SK-N-SH treated with all-trans-retinoic acid at 6 μM for 48 hours (cell line): ENCODE measurements around the gene NOL9.

ENCODE experiments used
- ARNTL ChIP-seq: fragments of 450-650 bp; formaldehyde crosslinking; IDR thresholded peaks from 2 replicates; pipeline ENCODE4 v1.5.0; 2020; ENCODE audit warnings: low read depth, mild to moderate bottlenecking, moderate library complexity, borderline replicate concordance
- BACH2 ChIP-seq: fragments of 250-450 bp; sonication (Bioruptor Pico); IDR thresholded peaks from 2 replicates; pipeline ENCODE4 v1.9.0; 2021; ENCODE audit warnings: mild to moderate bottlenecking, borderline replicate concordance
- ESRRG ChIP-seq: fragments of 250-450 bp; sonication (Bioruptor Pico); IDR thresholded peaks from 2 replicates; pipeline ENCODE4 v1.6.1; 2021; ENCODE audit warnings: mild to moderate bottlenecking
- GLIS3 ChIP-seq: fragments of 250-450 bp; sonication (Bioruptor Pico); IDR thresholded peaks from 2 replicates; pipeline ENCODE4 v1.5.0; 2020; ENCODE audit warnings: mild to moderate bottlenecking, moderate library complexity
- PATZ1 ChIP-seq: fragments of 250-450 bp; sonication (Bioruptor Pico); IDR thresholded peaks from 2 replicates; pipeline ENCODE4 v1.8.0; 2020; ENCODE audit warnings: mild to moderate bottlenecking, moderate library complexity, borderline replicate concordance
- PPARA ChIP-seq: fragments of 250-450 bp; sonication (Bioruptor Pico); IDR thresholded peaks from 2 replicates; pipeline ENCODE4 v1.5.0; 2020; ENCODE audit warnings: mild to moderate bottlenecking, borderline replicate concordance
- TCF4 ChIP-seq: fragments of 250-450 bp; sonication (Bioruptor Pico); IDR thresholded peaks from 2 replicates; pipeline ENCODE4 v1.8.0; 2021; ENCODE audit warnings: mild to moderate bottlenecking, moderate library complexity, borderline replicate concordance
- TOX ChIP-seq: fragments of 250-450 bp; sonication (Bioruptor Pico); IDR thresholded peaks from 2 replicates; pipeline ENCODE4 v1.8.0; 2021; ENCODE audit warnings: mild to moderate bottlenecking, moderate library complexity, borderline replicate concordance
- ZFP30 ChIP-seq: fragments of 450-650 bp; formaldehyde crosslinking; IDR thresholded peaks from 2 replicates; pipeline ENCODE4 v1.5.0; 2022; ENCODE audit warnings: mild to moderate bottlenecking, moderate library complexity
- ZNF565 ChIP-seq: fragments of 450-650 bp; formaldehyde crosslinking; conservative IDR thresholded peaks from 2 replicates; pipeline ENCODE4 v1.5.0; 2020; ENCODE audit warnings: low read depth, mild to moderate bottlenecking, moderate library complexity
- TF ChIP-seq, protein P1 (sequence below): fragments of 250-450 bp; sonication (Bioruptor Pico); IDR thresholded peaks from 2 replicates; pipeline ENCODE4 v1.5.1; 2020; ENCODE audit warnings: low read depth, mild to moderate bottlenecking, moderate library complexity
- TF ChIP-seq, protein P2 (sequence below): fragments of 250-450 bp; sonication (Bioruptor Pico); IDR thresholded peaks from 2 replicates; pipeline ENCODE4 v1.5.1; 2021; ENCODE audit warnings: mild to moderate bottlenecking, moderate library complexity

DNA sequence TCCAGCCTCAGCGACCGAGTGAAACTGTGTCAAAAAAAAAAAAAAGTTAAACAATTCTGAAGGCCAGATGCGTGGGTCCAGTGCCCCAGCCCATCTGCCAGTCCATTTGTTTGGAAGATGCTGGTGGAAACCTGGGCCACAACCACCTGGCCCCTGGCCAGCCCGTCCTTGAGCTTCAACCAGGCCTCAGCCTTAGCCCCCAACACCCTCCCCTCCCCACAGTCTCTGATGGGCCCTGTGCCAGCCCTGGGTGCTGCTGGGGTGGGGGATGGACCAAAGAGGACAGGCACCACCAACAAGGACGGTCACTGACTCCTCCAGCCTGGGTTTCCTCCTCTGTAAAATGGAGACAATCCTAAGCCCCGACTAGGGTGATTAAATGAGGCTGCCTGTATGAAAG is 43.3 kb downstream of the NOL9 start:
- TF ChIP-seq, protein P1, sequence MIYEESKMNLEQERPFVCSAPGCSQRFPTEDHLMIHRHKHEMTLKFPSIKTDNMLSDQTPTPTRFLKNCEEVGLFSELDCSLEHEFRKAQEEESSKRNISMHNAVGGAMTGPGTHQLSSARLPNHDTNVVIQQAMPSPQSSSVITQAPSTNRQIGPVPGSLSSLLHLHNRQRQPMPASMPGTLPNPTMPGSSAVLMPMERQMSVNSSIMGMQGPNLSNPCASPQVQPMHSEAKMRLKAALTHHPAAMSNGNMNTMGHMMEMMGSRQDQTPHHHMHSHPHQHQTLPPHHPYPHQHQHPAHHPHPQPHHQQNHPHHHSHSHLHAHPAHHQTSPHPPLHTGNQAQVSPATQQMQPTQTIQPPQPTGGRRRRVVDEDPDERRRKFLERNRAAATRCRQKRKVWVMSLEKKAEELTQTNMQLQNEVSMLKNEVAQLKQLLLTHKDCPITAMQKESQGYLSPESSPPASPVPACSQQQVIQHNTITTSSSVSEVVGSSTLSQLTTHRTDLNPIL (CRISPR knock-in tag) = no peak
- TF ChIP-seq ZFP30 (CRISPR knock-in tag) = no peak
- no peak for TF ChIP-seq PPARA (CRISPR knock-in tag)
- TF ChIP-seq PATZ1 (CRISPR knock-in tag) = no peak
- TF ChIP-seq, protein P2, sequence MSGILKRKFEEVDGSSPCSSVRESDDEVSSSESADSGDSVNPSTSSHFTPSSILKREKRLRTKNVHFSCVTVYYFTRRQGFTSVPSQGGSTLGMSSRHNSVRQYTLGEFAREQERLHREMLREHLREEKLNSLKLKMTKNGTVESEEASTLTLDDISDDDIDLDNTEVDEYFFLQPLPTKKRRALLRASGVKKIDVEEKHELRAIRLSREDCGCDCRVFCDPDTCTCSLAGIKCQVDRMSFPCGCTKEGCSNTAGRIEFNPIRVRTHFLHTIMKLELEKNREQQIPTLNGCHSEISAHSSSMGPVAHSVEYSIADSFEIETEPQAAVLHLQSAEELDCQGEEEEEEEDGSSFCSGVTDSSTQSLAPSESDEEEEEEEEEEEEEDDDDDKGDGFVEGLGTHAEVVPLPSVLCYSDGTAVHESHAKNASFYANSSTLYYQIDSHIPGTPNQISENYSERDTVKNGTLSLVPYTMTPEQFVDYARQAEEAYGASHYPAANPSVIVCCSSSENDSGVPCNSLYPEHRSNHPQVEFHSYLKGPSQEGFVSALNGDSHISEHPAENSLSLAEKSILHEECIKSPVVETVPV (CRISPR knock-in tag) = no peak
- TF ChIP-seq ARNTL (CRISPR knock-in tag) = no peak
- TF ChIP-seq ZNF565 (CRISPR knock-in tag) = no peak
- no peak for TF ChIP-seq TCF4
- no peak for TF ChIP-seq GLIS3 (CRISPR knock-in tag)
- no peak for TF ChIP-seq ESRRG (CRISPR knock-in tag)
- TF ChIP-seq BACH2 = no peak
- no peak for TF ChIP-seq TOX
